GM19463 (cell line): ENCODE data around the gene CHN2.

Source experiments
- ATAC-seq: cut with Tn5 transposase; IDR thresholded peaks from one replicate; pipeline ENCODE4 v1.9.1; 2021; ENCODE audit warnings: mild to moderate bottlenecking, moderate library complexity; ENCODE audit not compliant: unreplicated experiment

CHN2 gene

GRCh38 chr7:29454899-29455451, 260.4 kb downstream of the CHN2 start:
- no peak for ATAC-seq

GRCh38 chr7:29457141-29457561, 262.6 kb downstream of the CHN2 start:
- ATAC-seq, result no peak

- no peak for ATAC-seq
Observed at GRCh38 chr7:29457565-29458011, 263.0 kb downstream of the CHN2 start.

GRCh38 chr7:29458933-29459332, 264.4 kb downstream of the CHN2 start:
- ATAC-seq, result no peak

GRCh38 chr7:29459589-29459988, 265.0 kb downstream of the CHN2 start:
- no peak for ATAC-seq

- no peak for ATAC-seq
Observed at GRCh38 chr7:29461996-29462395, 267.4 kb downstream of the CHN2 start.

- no peak for ATAC-seq
Observed at GRCh38 chr7:29463504-29464158, 269.1 kb downstream of the CHN2 start.

GRCh38 chr7:29464753-29465152, 270.2 kb downstream of the CHN2 start:
- no peak for ATAC-seq

- no peak for ATAC-seq
Observed at GRCh38 chr7:29467193-29467926, 272.8 kb downstream of the CHN2 start.

- ATAC-seq, result no peak
Observed at GRCh38 chr7:29468196-29468595, 273.6 kb downstream of the CHN2 start.

- ATAC-seq, result no peak
Observed at GRCh38 chr7:29469281-29469680, 274.7 kb downstream of the CHN2 start.

- ATAC-seq, result no peak
Observed at GRCh38 chr7:29469976-29470557, 275.5 kb downstream of the CHN2 start.

GRCh38 chr7:29471444-29472138, 277.0 kb downstream of the CHN2 start:
- ATAC-seq, result no peak

- ATAC-seq, result no peak
Observed at GRCh38 chr7:29476916-29477315, 282.3 kb downstream of the CHN2 start.

GRCh38 chr7:29478226-29478625, 283.7 kb downstream of the CHN2 start:
- ATAC-seq, result no peak

GRCh38 chr7:29478687-29479240, 284.2 kb downstream of the CHN2 start:
- ATAC-seq, result no peak

- ATAC-seq, result no peak
Observed at GRCh38 chr7:29479301-29480200, 285.0 kb downstream of the CHN2 start.

GRCh38 chr7:29480451-29480850, 285.9 kb downstream of the CHN2 start:
- no peak for ATAC-seq

GRCh38 chr7:29480934-29481651, 286.5 kb downstream of the CHN2 start:
- no peak for ATAC-seq
